Midbrain (tissue), 1 donor: ENCODE data around the gene DYNC1I1.
A peak's percentile ranks its signal among the peaks of the same experiment; 100 is the strongest.

ENCODE experiments used
- DNase-seq: peaks from one replicate; lab custom pipeline; 2025; lab: John Stamatoyannopoulos, UW

The DYNC1I1 gene

GRCh38 chr7:95772298-95772770, at the start of gene DYNC1I1:
Gene DYNC1I1 (plus strand): TSS chr7:95772554. CDS start chr7:95804730, 32,176 bp downstream.
- peak; percentile 71 for DNase-seq

- peak; percentile 57 for DNase-seq
These were observed 48.7 kb upstream of the DYNC1I1 start for GRCh38 chr7:95723583-95724180.

GRCh38 chr7:95725205-95725604, 47.1 kb upstream of the DYNC1I1 start:
- no peak for DNase-seq

GRCh38 chr7:95730493-95731280, 41.7 kb upstream of the DYNC1I1 start:
- no peak for DNase-seq

GRCh38 chr7:95736635-95737034, 35.7 kb upstream of the DYNC1I1 start:
- DNase-seq = no peak

GRCh38 chr7:95737828-95738505, 34.4 kb upstream of the DYNC1I1 start:
- DNase-seq = no peak

GRCh38 chr7:95749044-95749443, 23.3 kb upstream of the DYNC1I1 start:
- DNase-seq = no peak

GRCh38 chr7:95749515-95749914, 22.8 kb upstream of the DYNC1I1 start:
- no peak for DNase-seq

- no peak for DNase-seq
These were observed 18.9 kb upstream of the DYNC1I1 start for GRCh38 chr7:95753440-95753839.

- DNase-seq = no peak
These were observed 16.9 kb upstream of the DYNC1I1 start for GRCh38 chr7:95755277-95755934.

- DNase-seq = no peak
These were observed 14.2 kb upstream of the DYNC1I1 start for GRCh38 chr7:95758187-95758586.

GRCh38 chr7:95766086-95766485, 6.3 kb upstream of the DYNC1I1 start:
- no peak for DNase-seq

GRCh38 chr7:95766657-95767056, 5.7 kb upstream of the DYNC1I1 start:
- no peak for DNase-seq

GRCh38 chr7:95772771-95773581, 622 bp downstream of the DYNC1I1 start:
- peak; percentile 38 for DNase-seq

- no peak for DNase-seq
These were observed 4.3 kb downstream of the DYNC1I1 start for GRCh38 chr7:95776561-95777185.

GRCh38 chr7:95777269-95777668, 4.9 kb downstream of the DYNC1I1 start:
- no peak for DNase-seq

GRCh38 chr7:95780665-95781064, 8.3 kb downstream of the DYNC1I1 start:
- no peak for DNase-seq

- no peak for DNase-seq
These were observed 9.7 kb downstream of the DYNC1I1 start for GRCh38 chr7:95781961-95782586.

- DNase-seq = no peak
These were observed 12.4 kb downstream of the DYNC1I1 start for GRCh38 chr7:95784796-95785195.

GRCh38 chr7:95788258-95788657, 15.9 kb downstream of the DYNC1I1 start:
- DNase-seq = no peak

- no peak for DNase-seq
These were observed 16.5 kb downstream of the DYNC1I1 start for GRCh38 chr7:95788884-95789283.
